Muscle layer of colon (tissue), 2 donors: ENCODE results near the gene TREML2.
"Not testable (repeated sequence)": the region's sequence is repeated elsewhere in the genome, so short reads cannot be mapped to it uniquely, and the experiment has no call there.

ENCODE experiments used
- H3K27ac ChIP-seq: one replicate; pipeline ENCODE4 v1.7.0; 2013; ENCODE audit warnings: low read depth, mild to moderate bottlenecking, low read length, moderate library complexity
- H3K27me3 ChIP-seq, 2 donors: one replicate each; pipeline ENCODE4 v1.7.0; 2013; ENCODE audit warnings: low read length in 2 of 2, mild to moderate bottlenecking in 2 of 2; ENCODE audit not compliant: insufficient read depth in 2 of 2, control insufficient read depth in 1 of 2
- H3K36me3 ChIP-seq: one replicate; pipeline ENCODE4 v1.7.0; 2013; ENCODE audit warnings: mild to moderate bottlenecking, low read length; ENCODE audit not compliant: insufficient read depth
- H3K4me1 ChIP-seq: one replicate; pipeline ENCODE4 v1.7.0; 2013; ENCODE audit warnings: mild to moderate bottlenecking, low read length; ENCODE audit not compliant: insufficient read depth
- H3K4me3 ChIP-seq, 2 donors: one replicate each; pipeline ENCODE4 v1.7.0; 2013; ENCODE audit warnings: low read length in 2 of 2, low read depth in 1 of 2, mild to moderate bottlenecking in 1 of 2, moderate library complexity in 1 of 2
- H3K9ac ChIP-seq: one replicate; pipeline ENCODE4 v1.7.0; 2013; ENCODE audit warnings: low read length
- H3K9me3 ChIP-seq: one replicate; pipeline ENCODE4 v1.7.0; 2013; ENCODE audit warnings: mild to moderate bottlenecking, low read length
- donor health status: abdominal sarcoma.
- donor health status: Adenocarcinoma of cecum.

Gene TREML2

GRCh38 chr6:41200901-41201763 lies at the start of gene TREML2:
Gene TREML2, minus strand, starts transcription at chr6:41201149. Its CDS starts 141 bp downstream, at chr6:41201008.
- no peak within 1 kb of the TSS for H3K9ac ChIP-seq
- no peak within 1 kb of the TSS for H3K27ac ChIP-seq

GRCh38 chr6:41247882-41248705 lies 47.1 kb upstream of the TREML2 start:
- H3K4me3 ChIP-seq: no peak overlapping the region
- no peak overlapping the region for H3K9ac ChIP-seq
- no peak overlapping the region for H3K27ac ChIP-seq
- no peaks in the 10 kb centered on the region for H3K4me1 ChIP-seq
- no peaks in the 10 kb centered on the region for H3K27me3 ChIP-seq
- no peaks in the 10 kb centered on the region for H3K36me3 ChIP-seq
- H3K9me3 ChIP-seq: no peaks in the 10 kb centered on the region

More at GRCh38 chr6:41200901-41201763, at the start of gene TREML2:
- Histone ChIP-seq H3K9me3 (no peaks in the 10 kb centered on the region), H3K4me3 (no peak within 1 kb of the TSS), H3K27me3 (no peaks in the 10 kb centered on the region), H3K4me1 (no peaks in the 10 kb centered on the region), H3K36me3 (no peaks in the 10 kb centered on the region)

GRCh38 chr6:41247288-41247865 lies 46.4 kb upstream of the TREML2 start:
- no peak overlapping the region for H3K27ac ChIP-seq
- no peak overlapping the region for H3K4me3 ChIP-seq
- H3K27me3 ChIP-seq: no peaks in the 10 kb centered on the region
- no peak overlapping the region for H3K9ac ChIP-seq
- H3K9me3 ChIP-seq: no peaks in the 10 kb centered on the region
- H3K4me1 ChIP-seq: no peaks in the 10 kb centered on the region
- H3K36me3 ChIP-seq: no peaks in the 10 kb centered on the region

GRCh38 chr6:41246529-41246928 lies 45.6 kb upstream of the TREML2 start:
- not testable (repeated sequence) for H3K9ac ChIP-seq, H3K9me3 ChIP-seq, H3K27ac ChIP-seq, H3K36me3 ChIP-seq, H3K27me3 ChIP-seq, H3K4me3 ChIP-seq, H3K4me1 ChIP-seq

GRCh38 chr6:41239467-41240159 lies 38.7 kb upstream of the TREML2 start:
- Histone ChIP-seq H3K4me3 (no peak overlapping the region), H3K4me1 (no peaks in the 10 kb centered on the region), H3K36me3 (no peaks in the 10 kb centered on the region), H3K9me3 (no peaks in the 10 kb centered on the region), H3K27ac (no peak overlapping the region), H3K27me3 (peaks cover 0 to 15% of the 10 kb centered on the region in 2 donors), H3K9ac (no peak overlapping the region)

GRCh38 chr6:41237128-41237527 lies 36.2 kb upstream of the TREML2 start:
- no peak overlapping the region for H3K9ac ChIP-seq
- H3K36me3 ChIP-seq: no peaks in the 10 kb centered on the region
- H3K9me3 ChIP-seq: no peaks in the 10 kb centered on the region
- H3K4me1 ChIP-seq: no peaks in the 10 kb centered on the region
- peaks cover 0 to 15% of the 10 kb centered on the region in 2 donors for H3K27me3 ChIP-seq
- H3K27ac ChIP-seq: no peak overlapping the region
- no peak overlapping the region for H3K4me3 ChIP-seq

GRCh38 chr6:41236276-41236675 lies 35.3 kb upstream of the TREML2 start:
- H3K9ac ChIP-seq: no peak overlapping the region
- no peak overlapping the region for H3K27ac ChIP-seq
- H3K4me3 ChIP-seq: no peak overlapping the region
- H3K27me3 ChIP-seq: peaks cover 0 to 15% of the 10 kb centered on the region in 2 donors
- no peaks in the 10 kb centered on the region for H3K4me1 ChIP-seq
- H3K36me3 ChIP-seq: no peaks in the 10 kb centered on the region
- no peaks in the 10 kb centered on the region for H3K9me3 ChIP-seq

GRCh38 chr6:41232667-41233066 lies 31.7 kb upstream of the TREML2 start:
- peaks cover 0 to 7% of the 10 kb centered on the region in 2 donors for H3K27me3 ChIP-seq

GRCh38 chr6:41231246-41231645 lies 30.3 kb upstream of the TREML2 start:
- H3K27me3 ChIP-seq: peaks cover 0 to 7% of the 10 kb centered on the region in 2 donors
- no peak overlapping the region for H3K27ac ChIP-seq
- H3K9me3 ChIP-seq: no peaks in the 10 kb centered on the region
- no peaks in the 10 kb centered on the region for H3K4me1 ChIP-seq
- H3K9ac ChIP-seq: no peak overlapping the region
- no peak overlapping the region for H3K4me3 ChIP-seq
- no peaks in the 10 kb centered on the region for H3K36me3 ChIP-seq

More at GRCh38 chr6:41232667-41233066, 31.7 kb upstream of the TREML2 start:
- Histone ChIP-seq H3K4me1 (no peaks in the 10 kb centered on the region), H3K36me3 (no peaks in the 10 kb centered on the region), H3K27ac (no peak overlapping the region), H3K4me3 (no peak overlapping the region), H3K9me3 (no peaks in the 10 kb centered on the region), H3K9ac (no peak overlapping the region)

- Histone ChIP-seq H3K4me3 (no peak overlapping the region), H3K27me3 (peaks cover 0 to 7% of the 10 kb centered on the region in 2 donors), H3K4me1 (no peaks in the 10 kb centered on the region), H3K9me3 (no peaks in the 10 kb centered on the region), H3K27ac (no peak overlapping the region), H3K36me3 (no peaks in the 10 kb centered on the region), H3K9ac (no peak overlapping the region)
Measured at GRCh38 chr6:41229721-41230120, 28.8 kb upstream of the TREML2 start.

- no peaks in the 10 kb centered on the region for H3K9me3 ChIP-seq
- H3K36me3 ChIP-seq: no peaks in the 10 kb centered on the region
- peaks cover 0 to 7% of the 10 kb centered on the region in 2 donors for H3K27me3 ChIP-seq
- no peaks in the 10 kb centered on the region for H3K4me1 ChIP-seq
- no peak overlapping the region for H3K27ac ChIP-seq
- no peak overlapping the region for H3K9ac ChIP-seq
- H3K4me3 ChIP-seq: no peak overlapping the region
Measured at GRCh38 chr6:41228616-41229015, 27.7 kb upstream of the TREML2 start.
